Activated CD4-positive, alpha-beta T cell treated with anti-CD3 and anti-CD28 coated beads for 24 hours (primary cell): Measurements from ENCODE around the gene BORCS5.
"Not testable (repeated sequence)": the region's sequence is repeated elsewhere in the genome, so short reads cannot be mapped to it uniquely, and the experiment has no call there.

Source experiments
- DNase-seq, 2 donors: peaks; one replicate each; pipeline ENCODE4 v3.0.0-alpha.2; 2020; ENCODE audit warnings: low read depth in 2 of 2

BORCS5 gene

GRCh38 chr12:12487490-12487889 lies 130.6 kb downstream of the BORCS5 start:
- no peak for DNase-seq

GRCh38 chr12:12488296-12488695 lies 131.4 kb downstream of the BORCS5 start:
- no peak for DNase-seq

- DNase-seq, result no peak
These were observed 132.1 kb downstream of the BORCS5 start for GRCh38 chr12:12488823-12489550.

GRCh38 chr12:12491606-12492005 lies 134.7 kb downstream of the BORCS5 start:
- DNase-seq, result no peak

- no peak for DNase-seq
These were observed 135.7 kb downstream of the BORCS5 start for GRCh38 chr12:12492547-12492946.

GRCh38 chr12:12495536-12495935 lies 138.7 kb downstream of the BORCS5 start:
- no peak for DNase-seq

GRCh38 chr12:12498210-12498609 lies 141.3 kb downstream of the BORCS5 start:
- DNase-seq, result no peak

GRCh38 chr12:12499909-12500604 lies 143.2 kb downstream of the BORCS5 start:
- DNase-seq, result no peak

GRCh38 chr12:12501121-12501520 lies 144.2 kb downstream of the BORCS5 start:
- no peak for DNase-seq

- DNase-seq, result not testable (repeated sequence)
These were observed 145.4 kb downstream of the BORCS5 start for GRCh38 chr12:12502130-12502814.

GRCh38 chr12:12502815-12503151 lies 145.9 kb downstream of the BORCS5 start:
- DNase-seq, result no peak

GRCh38 chr12:12503384-12504078 lies 146.7 kb downstream of the BORCS5 start:
- DNase-seq, result peak in 1 of 2 donors; percentile 10

GRCh38 chr12:12505544-12506495 lies 148.9 kb downstream of the BORCS5 start:
- no peak for DNase-seq

GRCh38 chr12:12506496-12506890 lies 149.6 kb downstream of the BORCS5 start:
- DNase-seq, result no peak

GRCh38 chr12:12507121-12507520 lies 150.2 kb downstream of the BORCS5 start:
- no peak for DNase-seq

GRCh38 chr12:12508612-12509011 lies 151.7 kb downstream of the BORCS5 start:
- no peak for DNase-seq

GRCh38 chr12:12510141-12510540 lies 153.3 kb downstream of the BORCS5 start:
- no peak for DNase-seq

- no peak for DNase-seq
These were observed 153.7 kb downstream of the BORCS5 start for GRCh38 chr12:12510551-12510950.

- DNase-seq, result no peak
These were observed 154.3 kb downstream of the BORCS5 start for GRCh38 chr12:12511021-12511783.
